HepG2 (cell line): ENCODE results near the gene LIN7A. TPM values are rescaled to one million over a fixed set of nuclear protein-coding genes. Genes with fewer than 3 reads are reported as not detected.

Source experiments
- ATAC-seq: fragments of 200-7000 bp; cut with Tn5 transposase; 3 replicates; pipeline ENCODE4 v1.9.1; 2020; ENCODE audit warnings: mild to moderate bottlenecking, moderate library complexity
- BruUV-seq: library from RNA; stranded (reverse); fragments of 400-500 nt; replicated peaks from 2 replicates; lab custom pipeline; 2021; lab: Mats Ljungman, UMichigan
- CTCF ChIA-PET: fragments of 300-600 bp; formaldehyde crosslinking; extraction: SDS; loops from one replicate; lab custom pipeline; 2021; ENCODE audit warnings: low total read pairs, inconsistent platforms, low intra/inter-chr PET ratio; lab: Yijun Ruan, JAX
- POLR2A ChIA-PET: fragments of 350-600 bp; sonication (Branson Sonifier 250); formaldehyde crosslinking; loops from one replicate; lab custom pipeline; 2020; ENCODE audit warnings: antibody characterized with exemption, inconsistent platforms; lab: Yijun Ruan, JAX
- DNase-seq: peaks from one replicate; pipeline ENCODE4 v3.0.0-alpha.2; 2015; ENCODE audit warnings: low spot score
- FAIRE-seq: peaks from 3 replicates; lab custom pipeline; 2011; peaks lifted over from hg19 to GRCh38; lab: Jason Lieb, UNC
- H2AFZ ChIP-seq: one replicate; pipeline ENCODE4 v1.6.1; 2011; ENCODE audit warnings: low read length, inconsistent platforms
- H3K27ac ChIP-seq: fragments of 300-600 bp; 3 replicates; pipeline ENCODE4 v1.8.0; 2011; ENCODE audit warnings: mixed run types, mild to moderate bottlenecking, mixed read lengths, low read length, inconsistent platforms; ENCODE audit not compliant: insufficient read depth; ENCODE audit errors: extremely low read length
- H3K27me3 ChIP-seq, 2 experiments: fragments of 200-600 bp in 1 of 2; 2 replicates in 1 of 2; 3 replicates in 1 of 2; pipeline versions ENCODE4 v1.6.0 to v1.8.0; 2011; ENCODE audit warnings: low read length in 2 of 2, mild to moderate bottlenecking in 2 of 2, moderate library complexity in 2 of 2, inconsistent platforms in 1 of 2; ENCODE audit not compliant: insufficient read depth in 2 of 2, control insufficient read depth in 1 of 2
- H3K36me3 ChIP-seq, 2 experiments: fragments of 200-600 bp in 1 of 2; replicated peaks in 1 of 2; 2 replicates in 1 of 2; 3 replicates in 1 of 2; pipeline versions ENCODE4 v1.5.1 to v1.8.0; 2011; ENCODE audit warnings: low read length in 2 of 2, inconsistent platforms in 1 of 2; ENCODE audit not compliant: insufficient read depth in 2 of 2, control insufficient read depth in 1 of 2
- H3K4me1 ChIP-seq: 2 replicates; pipeline ENCODE4 v1.5.1; 2012; ENCODE audit warnings: low read length, inconsistent platforms; ENCODE audit not compliant: insufficient read depth
- H3K4me2 ChIP-seq: 2 replicates; pipeline ENCODE4 v1.6.0; 2011; ENCODE audit warnings: low read depth, low read length, inconsistent platforms
- H3K4me3 ChIP-seq, 3 experiments: fragments of 200-600 bp in 1 of 3; sonication (generic), shearing (Covaris generic) in 1 of 3; replicated peaks in 1 of 3; 2 replicates each; pipeline ENCODE4 v1.5.1; 2011 to 2016; ENCODE audit warnings: low read length in 3 of 3, inconsistent platforms in 2 of 3, low read depth in 2 of 3, mild to moderate bottlenecking in 2 of 3, control low read depth in 1 of 3, mixed read lengths in 1 of 3; ENCODE audit not compliant: insufficient read depth in 1 of 3
- H3K79me2 ChIP-seq: one replicate; pipeline ENCODE4 v1.6.1; 2011; ENCODE audit warnings: low read length, inconsistent platforms; ENCODE audit not compliant: insufficient read depth
- H3K9ac ChIP-seq: 2 replicates; pipeline ENCODE4 v1.6.0; 2011; ENCODE audit warnings: mild to moderate bottlenecking, low read depth, low read length, inconsistent platforms; ENCODE audit not compliant: insufficient read depth
- H3K9me3 ChIP-seq: 2 replicates; pipeline ENCODE4 v1.5.1; 2012; ENCODE audit warnings: mild to moderate bottlenecking, low read length
- H4K20me1 ChIP-seq: 2 replicates; pipeline ENCODE4 v1.6.0; 2011; ENCODE audit warnings: inconsistent platforms, mild to moderate bottlenecking, low read length, moderate library complexity; ENCODE audit not compliant: insufficient read depth
- AFF4 ChIP-seq: sonication (generic); formaldehyde crosslinking; IDR thresholded peaks from 2 replicates; pipeline ENCODE4 v1.4.0; 2020; ENCODE audit warnings: missing genetic modification reagents
- CENPBD1 ChIP-seq: sonication (generic); formaldehyde crosslinking; IDR thresholded peaks from 2 replicates; pipeline ENCODE4 v1.8.0; 2022; ENCODE audit warnings: missing genetic modification reagents, low read depth, mild to moderate bottlenecking, borderline replicate concordance
- GPBP1L1 ChIP-seq: sonication (generic); formaldehyde crosslinking; IDR thresholded peaks from 2 replicates; pipeline ENCODE4 v1.5.0; 2020; ENCODE audit warnings: mild to moderate bottlenecking, missing genetic modification reagents
- MAZ ChIP-seq, 2 experiments: sonication (generic) in 1 of 2; formaldehyde crosslinking in 1 of 2; IDR thresholded peaks; 2 replicates each; pipeline versions ENCODE4 v1.5.0 to v1.6.1; 2012 to 2020; ENCODE audit warnings: low read depth in 2 of 2, mild to moderate bottlenecking in 2 of 2, borderline replicate concordance in 1 of 2, improper control_type of control experiment in 1 of 2, low read length in 1 of 2, missing genetic modification reagents in 1 of 2, moderate library complexity in 1 of 2
- MNT ChIP-seq: fragments of 450-650 bp; IDR thresholded peaks from 2 replicates; pipeline ENCODE4 v1.6.1; 2016
- THYN1 ChIP-seq: sonication (generic); formaldehyde crosslinking; IDR thresholded peaks from 2 replicates; pipeline ENCODE4 v1.8.1; 2023; ENCODE audit warnings: low read depth, mild to moderate bottlenecking, moderate library complexity, missing genetic modification reagents, borderline replicate concordance
- ZBTB8A ChIP-seq: sonication (generic); formaldehyde crosslinking; IDR thresholded peaks from 2 replicates; pipeline ENCODE4 v1.4.0; 2020; ENCODE audit warnings: mild to moderate bottlenecking, low read depth, missing genetic modification reagents, borderline replicate concordance
- ZNF225 ChIP-seq: sonication (generic); formaldehyde crosslinking; IDR thresholded peaks from 2 replicates; pipeline ENCODE4 v1.4.0; 2020; ENCODE audit warnings: mild to moderate bottlenecking, missing genetic modification reagents
- ZNF253 ChIP-seq: sonication (generic); formaldehyde crosslinking; IDR thresholded peaks from 2 replicates; pipeline ENCODE4 v1.8.0; 2022; ENCODE audit warnings: mild to moderate bottlenecking, missing genetic modification reagents, borderline replicate concordance
- ZNF614 ChIP-seq: IDR thresholded peaks from 2 replicates; pipeline ENCODE4 v1.6.1; 2018; ENCODE audit warnings: missing biosample characterization, missing genetic modification reagents, inconsistent platforms, borderline replicate concordance
- ZNF672 ChIP-seq: sonication (generic); formaldehyde crosslinking; IDR thresholded peaks from 2 replicates; pipeline ENCODE4 v1.8.1; 2022; ENCODE audit warnings: missing genetic modification reagents
- ZNF691 ChIP-seq: sonication (generic); formaldehyde crosslinking; IDR thresholded peaks from 2 replicates; pipeline ENCODE4 v1.4.0; 2020; ENCODE audit warnings: missing genetic modification reagents, low read depth, mild to moderate bottlenecking, borderline replicate concordance
- WGBS: methylation state at CpG from one replicate; pipeline ENCODE4 v1.1.6; 2017; ENCODE audit warnings: low lambda C conversion rate; 5-methylcytosine and 5-hydroxymethylcytosine counted together
- in situ Hi-C: cut with HindIII; loops from 2 replicates; pipeline ENCODE4 v1.10.0; 2017; ENCODE audit warnings: low pct_unique_long_range_greater_than_20kb; ENCODE audit not compliant: extremely low pct_ligation_motif_present
- intact Hi-C: fragments of 100-400 bp; cut with micrococcal nuclease; formaldehyde crosslinking; loops from one replicate; pipeline ENCODE4 v1.10.0; 2022; ENCODE audit not compliant: unreplicated experiment
- polyA plus RNA-seq, 8 experiments: library from polyadenylated mRNA; depleted of rRNA in 3 of 8; stranded (reverse) in 7 of 8; unstranded in 1 of 8; fragments of >200 nt; fragmentation: Illumina TruSeq in 4 of 8; extraction: Trizol in 4 of 8; gene quantifications; 2 replicates each; pipeline versions ENCODE4 v1.2.1 to v1.2.3, GENCODE V29; 2011 to 2016; ENCODE audit warnings: low read depth in 4 of 8, missing spikeins in 1 of 8, mixed read lengths in 1 of 8; ENCODE audit not compliant: insufficient read depth in 1 of 8
- total RNA-seq, 5 experiments: library from RNA; depleted of rRNA; stranded (reverse); fragments of >200 nt; fragmentation: Illumina TruSeq; extraction: Trizol; gene quantifications; 2 replicates each; pipeline ENCODE4 v1.2.3, GENCODE V29; 2016; ENCODE audit warnings: low read depth in 1 of 5

LIN7A gene
- total and polyA plus RNA-seq, 2 of the 13 experiments (the other 11 are each of a cell fraction or from before 2014, with no cell fraction given): 18.5 to 19.2 TPM

- TF ChIP-seq GPBP1L1 (CRISPR knock-in tag): no peak
Observed at GRCh38 chr12:80917651-80918050, 20.1 kb downstream of the LIN7A start (continued).

- in situ Hi-C loops (no loop called here), intact Hi-C loops (no loop called here)
- Histone ChIP-seq H3K4me1 (peaks cover 23% of the 10 kb centered on the region), H3K36me3 (no peaks in the 10 kb centered on the region), H3K9ac (no peak overlapping the region), H3K4me2 (no peak overlapping the region), H3K27ac (no peak overlapping the region), H3K27me3 (no peaks in the 10 kb centered on the region), H3K4me3 (no peak overlapping the region), H2AFZ (no peak overlapping the region), H3K9me3 (no peaks in the 10 kb centered on the region), H3K79me2 (peaks cover 17% of the 10 kb centered on the region), H4K20me1 (no peaks in the 10 kb centered on the region)
- FAIRE-seq (no peak), DNase-seq (no peak), ATAC-seq (no peak)
- CTCF ChIA-PET: no interaction called here
- no TSS peak for BruUV-seq
- POLR2A ChIA-PET: no interaction called here
- 98% methylated on average over 13 of the region's 13 CpGs for WGBS
- no peak for TF ChIP-seq AFF4
- no peak for TF ChIP-seq MNT
- no peak for TF ChIP-seq ZBTB8A
- no peak for TF ChIP-seq ZNF614 (CRISPR knock-in tag)
- no peak for TF ChIP-seq CENPBD1
- no peak for TF ChIP-seq ZNF672
- no peak for TF ChIP-seq THYN1 (CRISPR knock-in tag)
- TF ChIP-seq ZNF253 (CRISPR knock-in tag): no peak
- TF ChIP-seq MAZ (IDR thresholded peaks at IDR 0.05; ENCODE audit: borderline replicate concordance, low read depth, low read length): no peak
- TF ChIP-seq MAZ (CRISPR knock-in tag; IDR thresholded peaks at IDR 0.05; ENCODE audit: low read depth): no peak
- TF ChIP-seq ZNF225: no peak
- no peak for TF ChIP-seq ZNF691 (CRISPR knock-in tag)
Observed at GRCh38 chr12:80912901-80913770, 24.6 kb downstream of the LIN7A start.
